HG03280 (cell line): ENCODE measurements around the gene GJD3.
"Not testable (repeated sequence)": the region's sequence is repeated elsewhere in the genome, so short reads cannot be mapped to it uniquely, and the experiment has no call there.

ENCODE experiments used
- ATAC-seq: cut with Tn5 transposase; IDR thresholded peaks from one replicate; pipeline ENCODE4 v1.9.1; 2021; ENCODE audit warnings: mild to moderate bottlenecking, moderate library complexity; ENCODE audit not compliant: unreplicated experiment

The GJD3 gene, protein sequence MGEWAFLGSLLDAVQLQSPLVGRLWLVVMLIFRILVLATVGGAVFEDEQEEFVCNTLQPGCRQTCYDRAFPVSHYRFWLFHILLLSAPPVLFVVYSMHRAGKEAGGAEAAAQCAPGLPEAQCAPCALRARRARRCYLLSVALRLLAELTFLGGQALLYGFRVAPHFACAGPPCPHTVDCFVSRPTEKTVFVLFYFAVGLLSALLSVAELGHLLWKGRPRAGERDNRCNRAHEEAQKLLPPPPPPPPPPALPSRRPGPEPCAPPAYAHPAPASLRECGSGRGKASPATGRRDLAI

DNA sequence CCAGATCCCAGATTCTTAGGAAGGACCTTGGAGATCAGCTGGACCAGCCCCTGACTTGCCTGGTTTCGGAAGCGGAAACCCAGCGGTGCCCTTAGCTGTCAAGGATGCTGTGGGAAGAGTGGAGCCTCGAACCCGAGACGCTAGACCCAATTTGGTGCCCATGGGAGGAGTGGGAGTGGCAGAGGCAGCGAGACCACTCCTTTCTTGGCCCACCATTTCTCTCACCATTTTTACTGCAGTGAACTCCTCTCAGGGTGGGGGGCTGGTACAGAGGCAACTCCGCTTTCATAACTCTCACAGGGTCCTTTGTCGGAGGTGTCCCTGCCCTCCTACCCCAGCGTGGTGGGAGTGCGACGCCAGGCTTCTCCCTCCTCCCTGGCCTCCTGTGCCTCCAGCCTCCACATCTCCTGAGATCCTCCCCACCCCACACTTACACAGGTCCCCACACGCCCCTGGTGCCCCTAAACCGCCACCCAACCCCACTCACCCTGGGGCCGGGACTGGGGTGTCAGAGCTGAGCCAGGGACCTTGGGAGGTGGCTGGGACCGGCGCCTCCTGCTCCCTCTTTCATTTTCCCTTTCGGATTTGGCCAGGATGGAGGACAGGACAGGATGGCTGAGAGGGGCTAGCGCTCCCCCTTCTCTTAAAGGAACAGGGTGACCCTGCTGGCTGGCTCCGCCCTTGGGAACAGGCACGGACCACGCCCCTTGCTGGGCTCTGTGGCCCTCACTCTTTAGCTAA is at the start of gene GJD3:
Gene GJD3, minus strand, starts transcription at position 617 of the 741 bp plus-strand sequence. CDS start 922 bp downstream, outside the sequence.
- no peak for ATAC-seq

DNA sequence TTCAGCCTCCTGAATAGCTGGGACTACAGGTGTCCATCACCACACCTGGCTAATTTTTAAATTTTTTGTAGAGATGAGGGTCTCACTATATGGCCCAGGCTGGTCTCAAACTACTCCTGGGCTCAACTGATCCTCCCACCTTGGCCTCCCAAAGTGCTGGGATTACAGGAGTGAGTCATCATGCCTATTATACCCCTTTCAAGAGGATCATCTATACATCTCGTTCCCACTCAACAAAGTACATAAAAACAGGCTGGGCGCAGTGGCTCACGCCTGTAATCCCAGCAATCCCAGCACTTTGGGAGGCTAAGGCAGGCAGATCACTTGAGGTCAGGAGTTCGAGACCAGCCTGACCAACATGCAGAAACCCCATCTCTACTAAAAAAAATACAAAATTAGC is 49.8 kb upstream of the GJD3 start:
- not testable (repeated sequence) for ATAC-seq

DNA sequence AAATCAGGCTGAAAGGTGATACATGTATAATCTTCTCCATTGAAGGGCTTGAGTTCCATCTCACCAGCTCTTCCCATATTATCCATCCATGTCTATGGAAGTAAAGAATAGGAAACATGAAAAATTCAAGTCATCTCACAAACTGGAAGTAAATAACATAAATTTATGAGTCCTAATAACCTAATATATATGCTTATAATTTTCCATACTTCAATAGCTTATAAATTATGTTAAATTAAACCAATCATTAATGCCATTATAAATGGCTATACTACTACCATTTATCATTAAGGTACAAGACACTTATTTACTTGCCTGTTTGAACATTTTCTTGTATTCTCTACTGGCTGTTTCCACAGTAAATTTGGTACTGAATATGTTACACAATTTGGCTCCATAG is 48.3 kb upstream of the GJD3 start:
- ATAC-seq = no peak

DNA sequence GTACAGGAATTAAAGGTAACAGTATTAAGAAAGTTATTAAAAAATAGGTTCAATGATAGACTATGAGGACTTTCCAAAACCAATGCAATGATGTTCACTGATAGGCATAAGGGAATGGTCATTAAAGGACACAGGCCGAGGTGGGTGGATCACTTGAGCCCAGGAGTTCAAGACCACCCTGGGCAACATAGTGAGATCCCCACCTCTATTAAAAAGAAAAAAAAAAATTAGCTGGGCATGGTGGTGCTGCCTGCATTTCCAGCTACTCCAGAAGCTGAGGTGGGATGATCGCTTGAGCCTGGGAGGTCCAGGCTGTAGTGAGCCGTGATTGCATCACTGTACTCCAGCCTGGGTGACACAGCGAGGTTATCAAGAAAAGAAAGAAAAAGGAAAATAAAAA is 47.3 kb upstream of the GJD3 start:
- ATAC-seq = no peak

DNA sequence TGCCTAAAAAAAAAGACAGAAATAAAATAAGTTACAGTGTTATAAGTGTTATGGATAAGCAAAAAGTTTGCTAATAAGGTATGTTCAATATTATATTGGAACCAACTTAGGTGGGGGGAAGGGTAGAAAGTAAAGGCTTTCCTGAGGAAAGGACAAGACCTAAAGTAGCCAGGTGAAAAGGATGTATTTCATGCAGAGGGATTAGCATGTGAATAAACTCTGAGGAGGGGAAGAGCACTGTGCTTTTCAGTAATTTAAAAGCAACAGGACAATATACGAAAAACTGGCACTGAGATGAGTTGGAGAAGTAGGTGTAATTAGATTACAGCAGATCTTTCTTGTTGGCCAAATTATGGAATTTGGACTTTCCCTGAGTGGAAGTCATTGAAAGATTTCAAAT is 45.5 kb upstream of the GJD3 start:
- no peak for ATAC-seq

DNA sequence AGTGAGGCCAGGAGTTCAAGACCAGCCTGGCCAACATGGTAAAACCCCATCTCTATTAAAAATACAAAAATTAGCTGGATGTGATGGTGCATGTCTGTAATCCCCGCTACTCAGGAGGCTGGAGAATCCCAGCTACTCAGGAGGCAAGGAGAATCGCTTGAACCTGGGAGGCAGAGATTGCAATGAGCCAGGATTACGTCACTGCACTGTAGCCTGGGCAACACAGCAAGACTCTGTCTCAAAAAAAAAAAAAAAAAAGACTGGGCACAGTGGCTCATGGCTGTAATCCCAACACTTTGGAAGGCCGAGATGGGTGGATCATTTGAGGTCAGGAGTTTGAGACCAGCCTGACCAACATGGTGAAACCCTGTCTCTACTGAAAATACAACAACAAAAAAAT is 45.0 kb upstream of the GJD3 start:
- ATAC-seq = not testable (repeated sequence)

DNA sequence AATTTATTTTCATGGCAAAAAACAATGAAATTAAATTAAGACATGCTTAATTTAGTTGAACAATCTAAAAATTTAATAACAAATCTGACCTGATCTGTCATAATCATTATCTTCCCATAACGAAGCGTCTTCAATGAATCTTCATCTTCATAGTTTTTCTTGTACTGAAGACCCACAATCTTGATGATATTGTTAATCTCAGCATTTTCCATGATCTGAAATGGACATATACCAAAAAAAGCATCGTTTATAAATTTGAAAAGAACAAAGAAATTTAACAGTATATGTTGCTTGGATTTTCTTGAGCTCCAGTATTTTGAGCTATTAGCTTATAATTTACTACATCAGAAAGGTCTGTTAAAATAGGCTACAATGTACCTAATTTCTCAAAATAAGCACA is 42.9 kb upstream of the GJD3 start:
- no peak for ATAC-seq

DNA sequence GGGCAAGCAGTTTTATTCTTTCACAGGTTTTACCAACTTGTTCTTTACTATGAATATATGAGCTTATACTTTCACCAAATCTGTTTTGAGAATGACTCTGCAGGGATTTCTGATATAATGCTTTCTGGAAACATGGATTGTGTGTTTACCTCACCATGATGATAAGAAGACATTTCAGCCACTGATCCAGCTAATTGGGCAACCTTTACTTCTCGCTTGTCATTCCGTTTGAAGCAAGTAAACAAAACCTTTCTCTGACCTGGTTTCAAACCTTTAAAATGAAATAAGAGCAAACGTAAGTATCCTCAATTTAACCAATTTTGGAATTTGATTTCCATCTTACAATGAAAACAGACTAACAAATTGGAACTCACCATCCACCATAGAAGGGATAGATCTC is 39.5 kb upstream of the GJD3 start:
- ATAC-seq = no peak

DNA sequence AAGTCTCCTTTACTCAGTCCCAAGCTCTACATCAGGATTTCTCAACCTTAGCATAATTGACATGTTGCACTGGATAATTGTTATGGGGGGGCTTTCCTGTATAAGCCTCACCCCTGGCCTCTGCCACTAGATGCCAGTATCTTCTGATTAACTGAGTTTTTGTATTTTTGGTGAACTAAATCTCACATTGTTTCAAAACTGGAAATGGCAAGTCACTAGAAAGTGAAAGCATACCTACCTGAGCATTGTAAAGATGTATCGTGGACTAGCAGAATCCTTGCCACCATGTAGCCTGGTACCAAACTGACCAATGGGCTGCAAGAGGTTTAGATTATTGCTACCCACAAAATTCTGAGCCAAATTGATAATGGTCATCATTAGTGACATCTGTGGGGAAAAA is 38.1 kb upstream of the GJD3 start:
- no peak for ATAC-seq

DNA sequence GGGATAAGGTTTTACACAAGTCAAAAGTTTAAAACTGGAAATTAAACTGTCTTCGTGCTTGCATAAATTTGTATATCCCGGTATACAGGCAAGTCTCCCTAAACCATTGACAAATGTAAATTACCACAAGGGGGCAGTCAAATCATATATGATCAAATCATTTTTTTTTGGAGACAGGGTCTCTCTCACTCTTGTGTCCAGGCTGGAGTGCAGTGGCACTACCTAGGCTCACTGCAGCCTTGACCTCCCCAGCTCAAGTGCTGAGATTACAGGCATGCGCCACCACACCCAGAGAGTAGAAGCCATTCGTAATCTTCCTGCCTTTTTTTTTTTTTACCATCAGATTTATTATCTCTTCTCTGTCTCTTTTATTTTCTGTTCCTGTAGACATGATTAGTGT is 34.6 kb upstream of the GJD3 start:
- no peak for ATAC-seq

DNA sequence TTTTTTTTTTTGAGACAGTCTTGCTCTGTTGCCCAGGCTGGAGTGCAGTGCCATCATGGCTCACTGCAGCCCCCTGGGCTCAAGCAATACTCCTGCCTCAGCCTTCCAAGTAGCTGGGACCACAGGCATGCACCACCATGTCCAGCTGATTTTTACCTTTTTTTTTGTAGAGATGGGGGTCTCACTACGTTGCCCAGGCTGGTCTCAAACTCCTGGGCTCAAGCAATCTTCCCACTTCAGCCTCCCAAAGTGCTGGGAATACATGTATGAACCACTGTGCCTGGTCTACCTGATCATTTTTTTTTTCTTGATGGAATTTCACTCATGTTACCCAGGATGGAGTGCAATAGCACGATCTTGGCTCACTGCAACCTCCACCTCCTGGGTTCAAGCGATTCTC is 22.0 kb upstream of the GJD3 start:
- ATAC-seq = not testable (repeated sequence)

DNA sequence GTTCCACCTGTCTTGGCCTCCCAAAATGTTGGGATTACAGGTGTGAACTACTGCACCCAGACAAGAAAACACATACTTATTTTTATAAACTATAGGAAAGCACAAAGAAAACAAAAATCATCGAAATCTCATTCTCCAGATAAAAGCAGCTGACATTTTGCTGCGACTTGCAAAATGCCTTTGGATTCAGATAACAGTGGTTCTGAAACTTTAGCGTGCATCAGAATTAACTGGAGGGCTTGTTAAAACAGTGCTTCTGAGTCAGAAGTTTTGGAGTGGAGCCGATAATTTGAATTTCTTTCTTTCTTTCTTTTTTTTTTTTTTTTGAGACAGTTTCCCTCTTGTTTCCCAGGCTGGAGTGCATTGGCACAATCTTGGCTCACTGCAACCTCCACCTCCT is 17.7 kb upstream of the GJD3 start:
- ATAC-seq = no peak

DNA sequence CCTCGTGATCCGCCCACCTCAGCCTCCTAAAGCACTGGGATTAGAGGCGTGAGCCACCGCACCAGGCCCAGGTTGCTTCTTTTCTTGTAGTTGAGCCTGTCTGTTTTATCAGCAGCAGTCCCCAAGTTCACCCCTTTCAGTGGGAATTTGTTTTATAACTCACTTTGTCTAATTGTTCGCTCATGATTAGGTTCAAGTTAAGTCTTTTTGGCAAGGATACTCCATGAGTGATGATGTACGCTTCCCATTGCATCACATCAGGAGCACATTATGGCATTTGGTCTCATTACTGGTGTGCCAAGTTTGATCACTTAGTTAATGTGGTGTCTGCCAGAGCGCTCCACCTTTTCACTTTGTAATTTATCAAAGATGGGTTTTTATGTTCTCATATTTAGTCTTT is 14.4 kb upstream of the GJD3 start:
- no peak for ATAC-seq

DNA sequence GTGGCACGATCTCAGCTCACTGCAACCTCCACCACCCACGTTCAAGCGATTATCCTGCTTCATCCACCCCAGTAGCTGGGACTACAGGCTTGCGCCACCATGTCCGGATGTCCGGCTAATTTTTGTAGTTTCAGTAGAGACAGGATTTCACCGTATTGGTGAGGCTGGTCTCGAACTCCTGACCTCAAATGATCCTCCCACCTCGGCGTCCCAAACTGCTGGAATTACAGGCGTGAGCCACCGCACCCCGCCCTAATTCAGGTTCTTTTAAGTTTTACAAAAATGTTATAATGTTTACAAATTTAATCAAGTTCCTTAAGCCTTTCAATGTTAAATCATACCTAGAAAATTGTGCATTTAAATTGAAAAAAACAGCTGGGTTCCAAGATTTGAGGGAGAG is 13.3 kb upstream of the GJD3 start:
- ATAC-seq = no peak

DNA sequence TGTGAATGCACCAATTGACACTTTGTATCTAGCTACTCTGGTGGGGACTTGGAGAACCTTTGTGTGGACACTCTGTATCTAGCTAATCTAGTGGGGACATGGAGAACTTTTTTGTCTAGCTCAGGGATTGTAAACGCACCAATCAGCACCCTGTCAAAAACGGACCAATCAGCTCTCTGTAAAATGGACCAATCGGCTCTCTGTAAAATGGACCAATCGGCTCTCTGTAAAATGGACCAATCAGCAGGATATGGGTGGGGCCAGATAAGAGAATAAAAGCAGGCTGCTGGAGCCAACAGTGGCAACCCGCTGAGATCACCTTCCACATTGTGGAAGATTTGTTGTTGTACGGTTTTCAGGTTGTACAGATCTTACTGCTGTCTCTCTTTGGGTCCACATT is 12.0 kb upstream of the GJD3 start:
- ATAC-seq = not testable (repeated sequence)

DNA sequence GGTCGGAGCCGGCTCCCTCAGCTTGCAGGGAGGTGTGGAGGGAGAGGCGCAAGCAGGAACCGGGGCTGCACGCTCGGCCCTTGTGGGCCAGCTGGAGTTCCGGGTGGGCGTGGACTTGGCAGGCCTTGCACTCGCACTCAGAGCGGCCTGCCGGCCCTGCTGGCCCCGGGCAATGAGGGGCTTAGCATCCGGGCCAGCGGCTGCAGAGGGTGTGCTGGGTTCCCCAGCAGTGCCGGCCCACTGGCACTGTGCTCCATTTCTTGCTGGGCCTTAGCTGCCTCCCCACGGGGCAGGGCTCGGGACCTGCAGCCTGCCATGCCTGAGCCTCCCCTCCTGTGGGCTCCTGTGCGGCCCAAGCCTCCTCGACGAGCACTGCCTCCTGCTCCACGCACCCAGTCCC is 11.2 kb upstream of the GJD3 start:
- ATAC-seq = not testable (repeated sequence)

DNA sequence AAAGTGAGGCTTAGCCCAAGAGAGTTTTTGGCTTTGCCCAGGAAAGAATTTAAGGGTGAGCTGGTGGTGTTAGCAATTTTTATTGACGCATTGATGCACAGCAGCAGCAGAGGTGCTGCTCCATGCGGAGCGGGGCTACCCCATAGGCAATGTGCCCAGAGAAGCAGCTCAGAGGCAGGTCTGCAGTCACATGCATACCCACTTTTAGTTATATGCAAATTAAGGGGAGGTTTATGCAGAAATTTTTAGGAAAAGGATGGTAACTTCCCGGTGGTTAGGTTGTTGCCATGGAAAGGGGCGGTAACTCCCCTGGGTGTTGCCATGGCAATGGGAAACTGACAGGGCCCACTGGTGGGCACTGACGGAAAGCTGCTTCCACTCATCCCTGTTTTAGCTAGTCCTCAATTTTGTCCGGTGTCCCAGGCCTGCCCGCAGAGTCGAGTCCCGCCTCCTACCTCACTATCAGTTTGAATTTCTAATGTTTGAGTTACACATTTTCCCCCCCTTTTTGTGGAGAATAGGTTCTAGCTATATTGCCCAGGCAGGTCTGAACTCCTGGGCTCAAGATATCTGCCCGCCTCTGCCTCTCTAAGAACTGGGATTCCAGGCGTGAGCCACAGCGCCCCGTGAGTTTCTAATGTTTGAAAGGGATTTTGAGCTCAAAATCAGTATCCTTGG is 10.4 kb upstream of the GJD3 start:
- no peak for ATAC-seq

DNA sequence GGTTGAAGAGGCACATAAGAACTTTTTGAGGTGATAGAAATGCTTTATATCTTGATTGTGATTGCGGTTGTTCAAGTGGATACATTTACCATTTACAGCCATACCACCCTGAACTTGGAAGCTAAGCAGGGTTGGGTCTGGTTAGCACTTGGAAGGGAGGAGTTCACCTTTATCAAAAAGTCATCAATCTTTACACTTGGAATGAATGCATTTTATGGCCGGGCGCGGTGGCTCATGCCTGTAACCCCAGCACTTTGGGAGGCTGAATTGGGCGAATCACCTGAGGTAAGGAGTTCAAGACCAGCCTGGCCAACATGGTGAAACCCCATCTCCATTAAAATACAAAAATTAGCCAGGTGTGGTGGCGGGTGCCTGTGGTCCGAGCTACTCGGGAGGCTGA is 9.5 kb upstream of the GJD3 start:
- ATAC-seq = no peak

DNA sequence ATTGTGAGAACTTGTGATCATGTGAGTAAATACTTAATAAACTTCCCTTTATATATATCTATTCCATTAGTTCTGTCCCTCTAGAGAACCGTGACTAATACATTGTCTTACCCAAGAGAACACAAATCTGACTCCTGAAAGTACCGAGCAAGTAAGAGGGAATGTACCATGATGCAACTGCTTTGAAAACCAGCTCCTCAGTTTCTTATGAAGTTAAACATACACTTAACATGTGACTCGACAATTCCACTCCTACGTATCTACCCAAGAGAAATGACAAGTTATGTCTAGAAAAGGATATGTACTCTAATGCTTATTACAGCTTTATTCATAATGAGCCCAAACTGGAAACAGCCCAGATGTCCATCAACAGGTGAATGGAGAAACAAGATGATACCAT is 8.8 kb upstream of the GJD3 start:
- no peak for ATAC-seq

DNA sequence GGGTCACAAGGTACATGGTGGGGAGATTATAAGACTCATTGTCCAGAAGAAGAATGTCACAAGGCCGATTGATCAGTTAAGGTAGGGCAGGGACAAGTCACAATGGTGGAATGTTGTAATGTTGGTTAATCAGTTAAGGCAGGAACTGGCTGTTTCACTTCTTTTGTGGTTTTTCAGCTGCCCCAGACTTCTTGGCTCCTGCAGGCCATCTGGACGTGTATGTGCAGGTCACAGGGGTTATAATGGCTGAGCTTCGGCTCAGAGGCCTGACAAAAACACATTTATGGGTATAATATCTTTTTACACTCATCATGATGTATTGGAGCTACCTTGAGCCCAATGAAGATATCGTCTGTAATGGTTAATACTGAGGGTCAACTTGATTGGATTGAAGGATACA is 8.1 kb upstream of the GJD3 start:
- not testable (repeated sequence) for ATAC-seq

DNA sequence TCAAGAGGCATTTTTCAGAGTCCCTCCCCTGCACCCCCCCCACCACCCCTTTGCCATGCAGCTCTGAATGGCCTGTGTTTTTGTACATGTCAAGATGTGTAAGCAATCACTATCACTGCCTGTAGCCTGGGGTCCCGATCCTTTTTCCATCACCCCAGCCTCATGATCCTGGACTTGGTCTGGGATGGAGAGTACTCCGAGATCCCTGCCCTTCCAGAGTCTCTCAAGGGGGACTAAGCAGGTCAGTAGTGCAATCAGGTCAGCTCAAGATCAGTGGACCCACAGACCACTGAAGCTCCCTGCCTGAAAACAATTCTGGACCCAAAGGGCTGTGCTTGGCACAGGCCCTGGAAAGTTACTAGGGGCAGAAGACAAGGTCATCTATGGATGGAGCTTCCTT is 7.5 kb upstream of the GJD3 start:
- no peak for ATAC-seq
